ENCODE data around the gene KLC1.

The KLC1 gene

DNA sequence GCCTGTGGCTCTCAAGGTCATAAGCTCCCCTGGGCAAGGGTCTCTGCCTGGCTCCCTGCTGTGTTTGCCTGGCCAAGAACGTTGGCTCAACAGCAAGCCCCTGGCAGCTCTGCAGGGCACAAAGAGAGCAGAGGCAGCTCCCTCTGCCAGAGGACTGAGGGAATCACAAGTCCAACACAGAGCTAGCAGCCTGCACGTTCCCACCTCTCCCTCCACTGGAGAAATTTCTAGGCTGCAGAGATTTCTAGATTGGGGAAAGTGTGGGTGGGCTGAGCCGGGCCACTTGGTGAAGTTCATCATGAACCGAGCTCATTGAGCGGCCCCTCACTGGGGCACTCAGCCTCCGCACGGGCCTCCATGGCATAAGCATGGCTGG, 106.4 kb downstream of the KLC1 start:
- DNase-seq (ENCODE audit: low spot score): no peak

DNA sequence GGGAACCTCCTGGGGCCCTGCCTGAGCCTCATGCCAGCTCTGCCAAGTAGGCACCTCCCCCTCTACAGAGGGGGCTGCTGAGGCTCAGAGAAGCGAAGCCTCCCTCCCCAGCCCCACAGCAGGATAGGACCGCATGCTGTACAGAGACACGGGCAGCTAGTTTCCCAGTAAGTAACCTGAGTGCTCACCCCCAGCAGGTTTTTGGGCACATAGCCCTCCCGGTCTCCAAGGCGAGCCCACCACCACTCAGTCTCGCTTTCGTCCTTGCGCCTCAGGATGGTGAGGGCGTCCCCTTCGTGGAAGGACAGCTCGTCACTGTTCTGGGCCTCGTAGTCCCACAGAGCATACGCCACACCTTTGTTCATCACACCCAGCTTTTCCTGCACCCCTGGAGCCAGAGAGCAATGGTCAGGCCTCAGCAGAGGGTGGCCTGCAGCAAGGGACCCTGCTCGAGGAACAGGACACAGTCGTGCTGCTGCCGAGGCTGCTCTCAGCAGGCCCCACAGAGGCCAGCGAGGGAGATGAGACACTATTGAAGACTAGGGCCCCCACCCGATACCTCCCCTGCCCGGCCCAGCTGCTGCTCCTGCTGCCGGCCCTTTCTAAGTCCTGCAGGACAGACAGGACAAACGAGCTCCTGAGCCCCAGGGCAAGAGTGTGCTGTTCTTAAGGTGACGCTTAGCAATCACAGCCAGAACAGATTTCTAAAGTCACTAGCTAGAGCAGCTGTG, 107.0 kb downstream of the KLC1 start:
- DNase-seq (ENCODE audit: low spot score): no peak

DNA sequence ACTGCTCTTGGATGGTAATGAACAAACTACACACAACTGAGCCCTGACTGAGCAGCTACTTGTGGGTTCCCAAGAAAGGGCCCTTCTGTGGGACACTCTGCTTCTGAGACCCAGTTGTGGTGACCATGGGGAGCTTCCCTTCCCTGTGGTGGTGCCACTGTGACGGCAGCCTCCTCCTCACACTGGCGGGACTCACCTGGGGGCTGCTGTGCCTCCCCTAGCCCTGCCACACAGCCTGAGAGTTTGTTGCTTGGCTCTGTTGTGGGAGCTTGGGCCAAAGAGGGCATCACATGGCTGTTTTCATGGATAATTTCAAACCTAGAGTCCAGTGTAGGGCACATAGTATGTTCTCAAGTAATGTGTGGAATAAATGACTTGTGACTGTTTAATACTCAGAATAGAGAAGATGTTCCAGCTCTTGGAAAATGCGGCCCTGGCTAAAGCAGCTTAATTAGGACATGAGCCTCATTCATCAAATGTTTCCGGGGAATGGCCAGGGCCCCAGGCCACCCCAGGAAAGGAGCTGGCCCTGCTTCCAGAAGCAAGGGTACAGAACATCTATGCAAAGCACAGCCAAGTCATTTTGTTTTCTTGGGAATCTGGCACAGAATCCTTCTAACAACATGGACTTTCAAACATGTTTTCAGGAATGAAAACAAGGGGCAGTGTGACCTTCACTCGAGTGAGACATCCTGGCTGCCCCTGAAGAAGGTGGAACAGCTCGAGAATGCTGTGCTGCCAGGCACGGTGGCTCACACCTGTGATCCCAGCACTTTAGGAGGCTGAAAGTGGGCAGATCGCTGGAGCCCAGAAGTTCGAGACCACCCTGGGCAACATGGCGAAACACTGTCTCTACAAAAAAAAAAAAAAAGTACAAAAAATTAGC, 107.8 kb downstream of the KLC1 start:
- DNase-seq (ENCODE audit: low spot score): peak; percentile 42

DNA sequence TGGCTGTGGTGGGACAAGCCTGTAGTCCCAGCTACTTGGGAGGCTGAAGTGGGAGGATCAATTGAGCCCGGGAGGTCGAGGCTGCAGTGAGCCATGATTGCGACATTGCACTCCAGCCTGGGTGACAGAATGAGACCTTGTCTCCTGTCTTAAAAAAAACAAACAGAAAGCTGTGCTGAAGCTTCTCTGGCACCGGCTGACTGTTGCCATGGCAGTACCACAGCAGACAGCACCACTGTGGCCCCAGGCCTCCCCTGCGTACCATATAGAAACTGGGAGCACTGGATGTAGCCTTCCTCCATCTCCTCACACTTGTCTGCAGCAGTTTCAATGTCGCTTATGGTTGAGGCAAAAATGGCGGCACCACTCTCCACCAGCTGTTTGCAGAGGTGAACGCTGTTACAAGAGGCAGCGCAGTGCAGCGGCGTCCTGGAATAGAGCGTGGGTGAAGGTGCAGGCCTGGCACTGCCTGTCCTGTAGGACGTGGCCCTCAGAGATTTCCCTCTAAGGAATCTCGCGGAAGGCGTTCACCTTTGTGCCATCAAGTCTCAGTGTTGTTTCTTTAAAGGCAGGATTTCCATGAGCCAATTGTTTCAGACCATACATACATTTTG, 108.5 kb downstream of the KLC1 start:
- no peak for DNase-seq (ENCODE audit: low spot score)

DNA sequence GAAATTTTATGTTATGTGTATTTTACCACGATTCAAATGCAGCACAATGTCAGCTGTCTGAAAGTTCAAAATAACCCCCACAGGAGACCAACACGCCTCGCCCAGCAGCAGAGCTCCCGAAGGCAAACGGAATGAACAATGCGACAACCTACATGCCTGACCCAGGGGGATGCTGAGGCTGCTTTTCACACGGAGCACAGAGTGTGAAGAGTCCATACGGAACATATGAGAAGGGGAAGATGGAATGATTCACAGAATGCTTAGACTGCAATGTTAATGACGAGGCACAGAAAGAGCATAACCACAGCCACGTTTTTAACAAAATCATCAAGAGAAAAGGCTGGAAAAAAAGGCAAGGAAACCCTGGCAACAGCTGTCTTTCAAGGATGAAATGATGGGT, 109.2 kb downstream of the KLC1 start:
- no peak for DNase-seq (ENCODE audit: low spot score)

DNA sequence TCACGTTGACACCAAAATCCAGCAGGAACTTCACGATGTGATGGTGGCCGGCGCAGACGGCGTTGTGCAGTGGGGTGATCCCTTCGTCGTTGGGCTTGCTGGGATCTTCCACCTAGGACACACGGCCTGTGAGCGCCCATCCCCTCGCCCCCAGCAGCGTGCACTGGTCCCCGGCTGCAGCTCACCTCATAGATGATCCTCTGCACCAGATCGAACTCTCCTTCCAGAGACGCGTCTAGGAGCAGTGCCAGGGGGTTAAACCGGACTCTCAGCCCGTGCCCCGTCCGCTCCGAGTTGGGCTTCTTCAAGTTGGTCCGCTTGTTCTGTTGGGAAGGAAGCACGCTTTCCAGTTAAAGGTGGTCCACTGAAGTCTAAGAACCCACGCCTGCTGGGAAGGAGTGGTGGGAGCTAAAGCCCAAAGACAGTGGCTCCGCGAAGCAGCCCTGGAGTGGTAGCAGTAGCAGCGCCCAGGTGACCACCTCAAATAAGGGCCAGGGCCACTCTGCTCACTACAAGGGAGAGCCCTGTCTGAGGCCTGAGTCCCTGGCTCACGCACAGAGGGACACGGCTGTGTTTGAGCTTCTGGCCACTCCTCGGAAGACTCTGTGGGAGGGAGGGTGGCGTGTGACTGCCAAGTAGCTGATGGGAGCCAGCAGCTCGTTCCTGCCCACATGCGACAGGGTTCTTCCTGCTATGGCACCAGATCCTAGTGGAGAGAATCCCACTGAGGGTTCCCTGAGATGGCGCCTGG, 109.9 kb downstream of the KLC1 start:
- peak; percentile 83 for DNase-seq (ENCODE audit: low spot score)

DNA sequence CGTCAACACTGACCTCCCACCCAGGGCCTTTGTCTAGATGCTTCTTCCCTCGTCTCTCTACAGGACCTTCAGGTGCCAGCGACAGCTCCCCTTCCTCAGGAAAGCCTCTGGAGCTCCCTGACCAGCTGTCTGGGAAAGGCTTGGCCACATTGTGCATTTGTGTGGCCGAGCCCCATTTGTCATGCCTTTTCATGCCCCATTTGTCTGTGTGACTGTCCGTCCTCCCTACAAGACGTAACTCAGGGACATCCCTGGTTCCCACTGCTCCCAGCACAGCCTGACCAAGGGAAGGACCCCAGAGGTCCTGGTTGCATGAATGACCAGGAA, 110.4 kb downstream of the KLC1 start:
- no peak for DNase-seq (ENCODE audit: low spot score)

DNA sequence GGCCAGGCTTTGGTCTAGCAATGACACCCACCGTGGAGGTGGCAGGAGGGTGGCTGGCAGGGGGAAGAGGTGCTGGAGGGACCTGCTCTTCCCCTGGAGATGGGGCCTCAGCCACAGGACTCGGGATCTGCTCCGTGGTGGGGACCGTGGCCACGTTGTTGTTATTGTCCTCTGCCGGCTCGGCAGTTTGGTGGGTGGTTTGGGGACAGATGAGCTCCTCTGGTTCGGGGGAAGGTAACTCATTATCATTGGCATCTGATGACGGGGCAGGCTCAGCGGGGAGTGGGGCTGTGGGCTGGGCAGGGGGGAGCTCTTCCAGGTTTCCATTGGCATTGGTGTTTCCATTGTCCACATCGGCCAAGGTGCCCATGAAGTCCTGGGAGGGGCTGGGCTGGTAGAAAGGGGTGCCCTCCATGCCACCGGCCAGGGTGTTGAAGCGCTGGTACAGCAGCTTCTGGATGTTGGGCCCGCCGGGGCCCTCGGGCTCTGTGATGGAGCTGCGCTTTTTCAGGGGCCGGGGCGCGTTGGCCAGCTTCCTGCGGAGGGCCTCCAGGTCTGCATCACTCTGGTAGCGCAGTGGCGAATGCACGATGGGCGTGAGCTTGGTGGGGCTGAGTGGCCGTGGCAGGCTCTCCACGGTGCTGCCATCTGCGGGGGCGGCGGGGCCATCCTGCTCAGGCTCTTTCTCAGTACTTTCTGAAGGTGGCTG, 110.9 kb downstream of the KLC1 start:
- no peak for DNase-seq (ENCODE audit: low spot score)

DNA sequence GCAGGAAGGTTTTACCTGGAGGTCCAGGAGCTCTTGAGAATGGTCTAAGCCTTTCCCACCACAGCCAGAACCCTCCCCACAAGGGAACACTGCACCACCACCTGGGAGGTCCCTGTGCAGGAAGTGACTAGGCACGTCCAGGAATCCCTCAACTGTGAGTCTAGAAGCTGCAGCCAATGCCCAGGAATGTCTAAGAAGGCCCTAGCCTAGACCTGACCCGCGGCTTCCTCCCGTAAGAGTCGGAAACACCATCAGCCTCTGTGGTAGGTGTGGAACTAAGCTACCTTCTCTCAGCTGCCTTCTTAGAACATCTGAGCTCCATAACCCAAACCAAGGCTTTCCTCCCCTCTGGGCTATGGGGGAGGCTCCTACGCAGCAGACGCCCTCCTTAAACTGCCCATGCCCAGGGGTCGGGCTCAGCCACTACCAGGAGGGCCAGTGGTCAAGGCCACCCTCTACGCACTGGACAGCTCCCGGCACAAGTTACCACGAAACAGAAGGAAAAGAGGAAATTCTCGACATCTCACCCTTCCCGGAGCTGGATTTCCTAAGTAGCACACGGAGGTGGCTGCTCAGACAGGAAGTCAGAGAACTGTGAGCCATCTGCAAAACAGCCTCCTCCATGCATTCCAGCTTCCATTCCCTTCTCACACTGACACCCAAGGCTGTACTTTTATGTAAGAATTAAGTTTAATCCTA, 112.1 kb downstream of the KLC1 start:
- DNase-seq (ENCODE audit: low spot score): no peak

DNA sequence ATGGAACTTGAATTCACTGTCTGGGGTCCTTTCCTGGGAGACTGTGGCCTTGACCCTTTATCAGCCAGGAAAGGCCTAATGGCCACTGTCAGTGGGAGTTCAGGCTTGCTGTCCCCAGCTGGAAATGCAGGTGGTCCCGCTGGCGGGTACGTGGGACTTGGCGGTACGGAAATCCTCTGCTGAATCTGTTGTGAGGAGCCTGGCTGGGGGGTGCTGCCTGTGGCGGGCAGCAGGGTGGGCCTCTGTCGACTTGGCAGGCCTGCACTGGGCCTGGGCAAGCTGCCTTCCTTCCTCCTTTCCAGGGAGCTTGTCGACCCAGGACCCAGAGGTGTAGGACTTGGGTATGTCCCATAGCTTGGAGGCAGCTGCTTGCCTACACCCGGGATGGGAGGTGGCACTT, 112.9 kb downstream of the KLC1 start:
- DNase-seq (ENCODE audit: low spot score): no peak

DNA sequence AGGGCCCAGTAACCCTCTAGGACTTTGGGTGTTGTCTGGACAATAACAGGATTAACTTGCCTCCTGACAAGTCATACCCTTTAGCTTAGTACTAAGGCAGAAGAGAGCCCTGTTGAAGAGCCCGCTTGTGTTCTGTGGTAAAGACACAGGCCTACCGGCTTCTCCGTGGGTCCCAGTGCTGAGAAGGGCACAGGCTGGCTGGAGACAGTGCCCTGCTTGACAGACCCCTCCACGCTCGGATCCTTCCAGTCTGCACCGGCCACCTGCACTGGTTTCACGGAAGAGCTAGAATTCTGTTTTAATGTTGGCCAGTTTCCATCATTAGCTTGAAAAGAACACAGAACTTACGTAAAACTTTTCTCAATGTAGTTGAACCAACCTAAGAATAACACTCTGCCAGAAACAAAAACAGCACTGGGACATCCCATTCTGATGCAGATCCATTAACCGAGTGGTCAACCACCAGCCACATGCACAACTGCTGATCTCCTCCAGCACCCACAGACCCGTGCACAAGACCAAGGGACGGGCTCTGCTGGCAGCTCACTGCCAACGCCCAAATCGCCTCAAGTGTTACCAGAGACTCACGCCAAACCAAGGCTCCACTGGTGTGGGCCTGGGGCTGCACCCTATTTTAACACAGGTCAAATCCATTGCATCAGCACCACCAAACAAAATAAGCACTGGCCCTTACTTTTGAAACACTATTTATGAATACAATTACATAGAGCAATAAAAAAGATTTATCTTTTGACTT, 113.7 kb downstream of the KLC1 start:
- DNase-seq (ENCODE audit: low spot score): no peak

DNA sequence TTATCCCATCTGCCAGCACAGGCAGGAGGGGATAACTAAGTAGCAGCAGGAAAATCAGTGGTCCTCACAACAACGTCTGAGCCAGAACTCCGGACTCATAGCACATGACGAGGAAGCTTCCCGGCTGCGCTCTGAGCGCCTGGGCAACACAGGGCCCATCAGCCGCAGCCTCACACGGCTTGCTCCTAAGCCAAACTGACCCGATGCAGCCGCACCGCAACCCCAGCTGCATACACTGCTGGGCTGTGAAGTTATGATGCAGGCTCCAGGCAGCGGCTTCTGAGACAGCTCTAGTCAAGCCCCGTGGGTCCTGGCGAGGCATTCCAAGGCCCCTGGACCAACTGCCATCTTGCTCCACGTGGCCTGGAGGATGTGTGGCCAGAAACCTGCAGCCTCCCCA, 114.7 kb downstream of the KLC1 start:
- DNase-seq (ENCODE audit: low spot score): no peak

DNA sequence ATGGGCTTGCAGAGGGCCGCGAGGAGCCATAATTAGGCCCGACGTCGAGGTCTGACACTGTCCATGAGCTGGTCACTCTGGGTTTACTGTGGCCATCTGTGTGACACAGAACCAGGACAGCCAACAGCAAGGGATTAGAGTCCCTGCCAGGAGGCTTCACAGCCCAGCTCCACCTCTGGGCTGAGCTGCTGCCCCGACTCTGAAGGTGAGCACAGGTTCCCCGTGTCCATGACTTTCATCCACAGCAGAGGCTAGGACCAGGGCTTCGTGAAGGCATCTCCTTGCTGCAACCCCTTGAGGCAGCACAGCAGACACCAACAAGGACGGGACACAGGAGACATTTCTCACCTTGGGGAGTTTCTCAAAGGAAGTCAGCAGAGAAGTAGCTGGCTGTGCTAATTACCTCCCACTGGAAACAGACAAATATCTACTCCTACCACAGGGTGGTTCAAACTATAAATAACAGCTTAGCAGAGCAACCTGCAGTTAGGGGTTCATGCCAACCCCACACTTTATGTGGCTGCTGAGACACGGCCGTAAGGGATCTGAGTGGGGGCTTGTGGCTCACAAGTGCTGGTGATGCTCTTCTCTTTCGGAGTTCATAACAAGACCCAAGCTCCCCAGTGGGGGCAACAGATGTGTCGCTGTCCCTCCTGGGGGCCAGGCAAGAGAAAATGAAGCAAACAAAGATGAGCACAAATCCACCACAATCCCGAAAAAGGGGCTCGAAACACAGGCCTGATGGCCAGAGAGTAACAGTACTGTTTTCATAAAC, 115.8 kb downstream of the KLC1 start:
- peak; percentile 78 for DNase-seq (ENCODE audit: low spot score)

DNA sequence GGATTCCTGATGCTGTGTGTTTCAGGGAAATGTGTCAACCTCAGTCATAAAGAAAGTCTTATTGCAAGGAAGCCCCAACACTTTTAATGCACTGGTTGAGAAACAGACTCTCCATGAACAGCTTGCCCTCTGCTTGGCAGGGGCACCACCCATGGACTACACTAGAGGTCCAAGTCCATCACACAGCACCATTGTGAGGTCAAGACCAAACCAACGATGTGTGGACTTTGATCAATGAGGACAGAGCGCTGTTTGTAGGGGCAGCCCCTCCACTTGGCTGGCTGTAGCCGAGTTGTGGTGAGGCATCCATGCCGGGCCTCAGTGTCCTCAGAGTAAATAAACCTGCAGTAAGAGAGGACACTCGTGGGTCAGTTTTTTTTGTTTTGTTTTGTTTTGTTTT, 116.4 kb downstream of the KLC1 start:
- no peak for DNase-seq (ENCODE audit: low spot score)

DNA sequence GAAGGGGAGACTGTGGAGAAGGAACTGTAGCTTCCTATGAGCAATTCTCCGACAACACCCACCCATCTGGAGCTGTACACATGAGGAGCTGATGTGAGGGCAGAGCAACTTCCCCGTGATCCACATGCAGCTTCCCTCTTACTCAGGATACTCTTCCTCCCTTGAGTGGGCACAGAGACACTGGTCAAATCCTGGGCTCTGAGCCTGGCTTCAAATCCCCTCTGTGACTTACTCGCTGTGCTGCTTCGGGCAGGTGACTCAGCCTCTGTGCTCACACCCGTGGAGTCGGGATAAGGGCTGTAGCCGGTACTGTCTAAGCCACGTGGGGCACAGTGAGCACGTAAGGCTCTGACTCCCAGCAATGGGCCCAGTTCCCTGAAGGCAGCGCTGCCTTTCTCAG, 117.7 kb downstream of the KLC1 start:
- DNase-seq (ENCODE audit: low spot score): no peak

DNA sequence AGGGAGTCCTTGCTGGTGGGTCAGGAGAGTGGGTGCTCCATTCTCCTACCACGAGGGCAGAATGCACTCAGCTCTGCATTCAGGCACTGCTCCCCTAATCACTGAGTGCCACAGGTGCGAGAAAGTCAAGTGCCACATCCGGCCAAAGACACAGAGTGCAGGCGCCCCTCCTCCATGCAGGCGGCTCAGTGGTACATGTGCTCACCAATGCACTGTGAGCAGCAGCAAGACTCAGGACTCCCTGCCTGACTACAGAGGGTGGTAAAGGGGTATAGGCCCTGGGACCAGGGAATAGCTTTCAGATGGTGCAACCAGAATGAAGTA, 119.5 kb downstream of the KLC1 start:
- DNase-seq (ENCODE audit: low spot score): no peak

DNA sequence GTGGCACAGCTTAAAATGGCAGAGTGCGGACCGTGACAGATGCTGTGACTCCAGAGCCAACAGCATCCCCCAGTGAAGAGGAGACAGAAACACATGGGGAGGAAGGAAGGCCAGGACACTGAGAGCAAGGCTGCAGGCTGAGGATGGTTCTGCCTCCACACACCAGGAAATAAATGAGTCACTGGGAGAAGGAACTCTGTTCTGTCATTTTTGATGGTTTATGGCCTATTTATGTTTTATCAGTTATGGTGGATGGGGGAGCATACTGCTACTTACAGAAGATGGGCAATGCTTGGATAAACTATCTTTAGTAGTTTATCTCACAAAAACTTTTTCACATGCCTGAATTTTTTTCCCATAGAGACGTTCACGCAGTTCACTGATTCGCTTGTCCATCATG, 120.4 kb downstream of the KLC1 start:
- DNase-seq (ENCODE audit: low spot score): peak; percentile 41

DNA sequence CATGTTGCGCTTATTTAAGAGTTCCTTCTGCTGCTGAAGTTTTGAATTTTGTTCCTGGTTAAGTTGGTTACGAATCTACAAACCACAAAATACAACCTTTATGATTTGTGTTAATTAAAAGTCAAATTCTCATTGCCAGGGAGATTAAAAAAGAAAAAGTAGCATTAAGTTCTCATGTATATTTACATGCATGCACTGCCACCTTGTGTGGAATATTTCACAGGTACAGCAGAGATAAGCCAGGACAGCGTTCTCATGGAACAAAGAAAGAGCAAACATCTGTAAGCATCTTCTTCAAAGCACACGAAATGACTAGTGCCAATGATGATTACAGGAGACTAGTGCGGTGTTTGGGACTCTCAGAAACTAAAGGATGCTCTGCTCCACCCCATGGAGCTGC, 120.8 kb downstream of the KLC1 start:
- DNase-seq (ENCODE audit: low spot score): no peak
